Astrocyte (in vitro differentiated cells and primary cell): ENCODE results near the gene POLE4. TPM values are rescaled to one million over a fixed set of nuclear protein-coding genes. Genes with fewer than 3 reads are reported as not detected.

ENCODE experiments used
- DNase-seq: peaks from one replicate; pipeline ENCODE4 v3.0.0-alpha.2; 2010; ENCODE audit warnings: low read depth
- FAIRE-seq: peaks from 2 replicates; lab custom pipeline; 2011; peaks lifted over from hg19 to GRCh38; lab: Jason Lieb, UNC
- H2AFZ ChIP-seq: 2 replicates; pipeline ENCODE4 v1.6.0; 2012; ENCODE audit warnings: low read depth, low read length, inconsistent platforms
- H3K27ac ChIP-seq: 2 replicates; pipeline ENCODE4 v1.5.1; 2011; ENCODE audit warnings: low read depth, low read length, inconsistent platforms
- H3K27me3 ChIP-seq: 2 replicates; pipeline ENCODE4 v1.6.0; 2011; ENCODE audit warnings: low read length, inconsistent platforms; ENCODE audit not compliant: insufficient read depth
- H3K36me3 ChIP-seq: 2 replicates; pipeline ENCODE4 v1.5.1; 2011; ENCODE audit warnings: low read length, inconsistent platforms; ENCODE audit not compliant: insufficient read depth
- H3K4me1 ChIP-seq: 2 replicates; pipeline ENCODE4 v1.5.1; 2011; ENCODE audit warnings: low read length, inconsistent platforms; ENCODE audit not compliant: insufficient read depth
- H3K4me2 ChIP-seq: 2 replicates; pipeline ENCODE4 v1.6.0; 2012; ENCODE audit warnings: low read length, inconsistent platforms
- H3K4me3 ChIP-seq: 2 replicates; pipeline ENCODE4 v1.5.1; 2011; ENCODE audit warnings: low read depth, mild to moderate bottlenecking, low read length, inconsistent platforms; ENCODE audit not compliant: insufficient read depth
- H3K79me2 ChIP-seq: 2 replicates; pipeline ENCODE4 v1.6.0; 2012; ENCODE audit warnings: mild to moderate bottlenecking, low read length, inconsistent platforms; ENCODE audit not compliant: insufficient read depth
- H3K9ac ChIP-seq: 2 replicates; pipeline ENCODE4 v1.6.0; 2012; ENCODE audit warnings: mild to moderate bottlenecking, low read length, inconsistent platforms
- H3K9me3 ChIP-seq: 2 replicates; pipeline ENCODE4 v1.5.1; 2012; ENCODE audit warnings: low read depth, mild to moderate bottlenecking, low read length, inconsistent platforms; ENCODE audit not compliant: insufficient read depth
- H4K20me1 ChIP-seq: 2 replicates; pipeline ENCODE4 v1.6.0; 2012; ENCODE audit warnings: low read length, inconsistent platforms; ENCODE audit not compliant: insufficient read depth
- H3K27ac Mint-ChIP-seq: one replicate; pipeline ENCODE4 v1.8.0; 2021; ENCODE audit warnings: mild to moderate bottlenecking, mixed read lengths; ENCODE audit not compliant: unreplicated experiment
- H3K27me3 Mint-ChIP-seq: one replicate; pipeline ENCODE4 v1.8.0; 2021; ENCODE audit warnings: low read depth, mixed read lengths; ENCODE audit not compliant: unreplicated experiment
- H3K36me3 Mint-ChIP-seq: one replicate; pipeline ENCODE4 v1.8.0; 2021; ENCODE audit warnings: low read depth, mixed read lengths; ENCODE audit not compliant: unreplicated experiment
- H3K4me1 Mint-ChIP-seq: one replicate; pipeline ENCODE4 v1.8.0; 2021; ENCODE audit warnings: low read depth, mixed read lengths; ENCODE audit not compliant: unreplicated experiment
- H3K4me3 Mint-ChIP-seq: one replicate; pipeline ENCODE4 v1.8.0; 2021; ENCODE audit warnings: mild to moderate bottlenecking, moderate library complexity, mixed read lengths; ENCODE audit not compliant: unreplicated experiment
- H3K9me3 Mint-ChIP-seq: one replicate; pipeline ENCODE4 v1.8.0; 2021; ENCODE audit warnings: mild to moderate bottlenecking, mixed read lengths; ENCODE audit not compliant: unreplicated experiment
- EZH2 ChIP-seq: IDR thresholded peaks from 2 replicates; pipeline ENCODE4 v1.6.1; 2012; ENCODE audit warnings: mild to moderate bottlenecking, low read length, inconsistent platforms; ENCODE audit not compliant: insufficient read depth
- total RNA-seq: library from RNA; stranded (reverse); gene quantifications from 2 replicates; pipeline ENCODE4 v1.2.1, GENCODE V29; 2021
- TF ChIP-seq, protein P1 (sequence below): IDR thresholded peaks from 2 replicates; pipeline ENCODE4 v1.5.1; 2011; ENCODE audit warnings: low read depth, mild to moderate bottlenecking, inconsistent platforms, low read length, moderate library complexity; ENCODE audit not compliant: insufficient read depth

The POLE4 gene
- total RNA-seq, 1 donor from 2014 or later = 57.2 TPM

GRCh38 chr2:74944987-74945787 is 13.3 kb upstream of the POLE4 start:
- peaks cover 6% of the 10 kb centered on the region for H3K36me3 Mint-ChIP-seq

DNA sequence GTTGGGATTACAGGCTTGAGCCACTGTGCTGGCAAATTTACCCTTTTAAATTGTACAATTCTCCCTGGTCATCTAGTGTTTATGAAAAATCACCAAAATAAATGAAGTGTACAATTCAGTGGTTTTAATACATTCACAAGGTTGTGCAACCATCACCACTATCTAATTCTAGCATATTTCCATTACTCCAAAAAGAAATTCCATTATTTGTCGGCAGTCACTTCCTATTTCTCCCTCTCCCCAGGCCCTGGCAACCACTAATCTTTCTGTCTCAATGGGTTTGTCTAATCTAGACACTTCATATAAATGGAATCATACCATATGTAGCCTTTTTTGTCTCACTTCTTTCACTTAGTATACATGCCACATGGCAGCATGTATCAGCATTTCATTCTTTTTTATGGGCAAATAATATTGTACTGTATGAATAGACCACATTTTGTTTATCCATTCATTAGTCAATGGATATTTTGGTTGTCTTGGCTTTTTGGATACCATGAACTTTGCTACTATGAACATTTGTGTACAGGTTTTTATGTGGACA is 12.6 kb upstream of the POLE4 start:
- Mint-ChIP-seq H3K27me3 (no peaks in the 10 kb centered on the region), H3K36me3 (peaks cover 8% of the 10 kb centered on the region), H3K4me3 (no peak overlapping the region), H3K9me3 (peaks cover 11% of the 10 kb centered on the region), H3K4me1 (peaks cover 4% of the 10 kb centered on the region), H3K27ac (no peak overlapping the region)
- Histone ChIP-seq H3K4me3 (no peak overlapping the region), H3K9me3 (no peaks in the 10 kb centered on the region), H3K79me2 (no peaks in the 10 kb centered on the region), H3K36me3 (no peaks in the 10 kb centered on the region), H3K9ac (no peak overlapping the region), H3K27ac (no peak overlapping the region), H4K20me1 (no peaks in the 10 kb centered on the region), H3K27me3 (no peaks in the 10 kb centered on the region), H3K4me1 (peaks cover 10% of the 10 kb centered on the region), H2AFZ (no peak overlapping the region), H3K4me2 (no peak overlapping the region)
- TF ChIP-seq, protein P1, sequence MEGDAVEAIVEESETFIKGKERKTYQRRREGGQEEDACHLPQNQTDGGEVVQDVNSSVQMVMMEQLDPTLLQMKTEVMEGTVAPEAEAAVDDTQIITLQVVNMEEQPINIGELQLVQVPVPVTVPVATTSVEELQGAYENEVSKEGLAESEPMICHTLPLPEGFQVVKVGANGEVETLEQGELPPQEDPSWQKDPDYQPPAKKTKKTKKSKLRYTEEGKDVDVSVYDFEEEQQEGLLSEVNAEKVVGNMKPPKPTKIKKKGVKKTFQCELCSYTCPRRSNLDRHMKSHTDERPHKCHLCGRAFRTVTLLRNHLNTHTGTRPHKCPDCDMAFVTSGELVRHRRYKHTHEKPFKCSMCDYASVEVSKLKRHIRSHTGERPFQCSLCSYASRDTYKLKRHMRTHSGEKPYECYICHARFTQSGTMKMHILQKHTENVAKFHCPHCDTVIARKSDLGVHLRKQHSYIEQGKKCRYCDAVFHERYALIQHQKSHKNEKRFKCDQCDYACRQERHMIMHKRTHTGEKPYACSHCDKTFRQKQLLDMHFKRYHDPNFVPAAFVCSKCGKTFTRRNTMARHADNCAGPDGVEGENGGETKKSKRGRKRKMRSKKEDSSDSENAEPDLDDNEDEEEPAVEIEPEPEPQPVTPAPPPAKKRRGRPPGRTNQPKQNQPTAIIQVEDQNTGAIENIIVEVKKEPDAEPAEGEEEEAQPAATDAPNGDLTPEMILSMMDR = no peak
- no peak for TF ChIP-seq EZH2
- no peak for FAIRE-seq
- peak; percentile 92 for DNase-seq

More at GRCh38 chr2:74944987-74945787, 13.3 kb upstream of the POLE4 start:
- no peaks in the 10 kb centered on the region for H3K27me3 ChIP-seq
- no peak for FAIRE-seq
- H3K27me3 Mint-ChIP-seq = no peaks in the 10 kb centered on the region
- H3K79me2 ChIP-seq = no peaks in the 10 kb centered on the region
- peaks cover 8% of the 10 kb centered on the region for H3K9me3 Mint-ChIP-seq
- no peaks in the 10 kb centered on the region for H4K20me1 ChIP-seq
- peak overlapping the region; percentile 50 for H3K4me2 ChIP-seq
- H3K36me3 ChIP-seq = no peaks in the 10 kb centered on the region
- DNase-seq = peak; percentile 79
- no peak overlapping the region for H2AFZ ChIP-seq
- no peak overlapping the region for H3K4me3 Mint-ChIP-seq
- no peak overlapping the region for H3K27ac Mint-ChIP-seq
- peaks cover 10% of the 10 kb centered on the region for H3K4me1 ChIP-seq
- H3K9me3 ChIP-seq = no peaks in the 10 kb centered on the region
- H3K9ac ChIP-seq = no peak overlapping the region
- no peak overlapping the region for H3K27ac ChIP-seq
- H3K4me1 Mint-ChIP-seq = peaks cover 4% of the 10 kb centered on the region
- H3K4me3 ChIP-seq = no peak overlapping the region
- TF ChIP-seq, protein P1 = no peak
- no peak for TF ChIP-seq EZH2

GRCh38 chr2:74947703-74948102 is 10.7 kb upstream of the POLE4 start:
- no peak for FAIRE-seq
- Mint-ChIP-seq H3K36me3 (peaks cover 8% of the 10 kb centered on the region), H3K4me3 (no peak overlapping the region), H3K9me3 (peaks cover 15% of the 10 kb centered on the region), H3K27me3 (no peaks in the 10 kb centered on the region), H3K27ac (no peak overlapping the region), H3K4me1 (peaks cover 4% of the 10 kb centered on the region)
- H3K27ac ChIP-seq = no peak overlapping the region
- no peak overlapping the region for H3K4me3 ChIP-seq
- H3K27me3 ChIP-seq = no peaks in the 10 kb centered on the region
- H3K9me3 ChIP-seq = peaks cover 2% of the 10 kb centered on the region
- no peak overlapping the region for H2AFZ ChIP-seq
- no peaks in the 10 kb centered on the region for H3K79me2 ChIP-seq
- peaks cover 10% of the 10 kb centered on the region for H3K4me1 ChIP-seq
- H4K20me1 ChIP-seq = no peaks in the 10 kb centered on the region
- no peak for TF ChIP-seq EZH2
- TF ChIP-seq, protein P1 = no peak
- DNase-seq = no peak
- no peak overlapping the region for H3K9ac ChIP-seq
- H3K4me2 ChIP-seq = no peak overlapping the region
- no peaks in the 10 kb centered on the region for H3K36me3 ChIP-seq
